ENCODE measurements around the gene BNIP5.

Gene BNIP5

GRCh38 chr6:36302227-36302976 is 34.3 kb downstream of the BNIP5 start:
- peak; percentile 75 for TF ChIP-seq CTCF (IDR thresholded peaks at IDR 0.05; ENCODE audit: extremely low read depth, missing control alignments)
- peak; percentile 85 for DNase-seq (ENCODE audit: low spot score)

- no peak for DNase-seq (ENCODE audit: low spot score)
- TF ChIP-seq CTCF (IDR thresholded peaks at IDR 0.05; ENCODE audit: extremely low read depth, missing control alignments) = no peak
These were observed 34.9 kb downstream of the BNIP5 start for GRCh38 chr6:36301781-36302180.

- no peak for DNase-seq (ENCODE audit: low spot score)
- TF ChIP-seq CTCF (IDR thresholded peaks at IDR 0.05; ENCODE audit: extremely low read depth, missing control alignments) = no peak
These were observed 35.5 kb downstream of the BNIP5 start for GRCh38 chr6:36301085-36301658.

GRCh38 chr6:36298027-36298426 is 38.7 kb downstream of the BNIP5 start:
- no peak for TF ChIP-seq CTCF (IDR thresholded peaks at IDR 0.05; ENCODE audit: extremely low read depth, missing control alignments)
- no peak for DNase-seq (ENCODE audit: low spot score)

- no peak for DNase-seq (ENCODE audit: low spot score)
- TF ChIP-seq CTCF (IDR thresholded peaks at IDR 0.05; ENCODE audit: extremely low read depth, missing control alignments) = no peak
These were observed 39.2 kb downstream of the BNIP5 start for GRCh38 chr6:36297511-36297910.

- no peak for TF ChIP-seq CTCF (IDR thresholded peaks at IDR 0.05; ENCODE audit: extremely low read depth, missing control alignments)
- DNase-seq (ENCODE audit: low spot score) = no peak
These were observed 39.6 kb downstream of the BNIP5 start for GRCh38 chr6:36297051-36297450.

GRCh38 chr6:36296240-36296639 is 40.4 kb downstream of the BNIP5 start:
- DNase-seq (ENCODE audit: low spot score) = no peak
- TF ChIP-seq CTCF (IDR thresholded peaks at IDR 0.05; ENCODE audit: extremely low read depth, missing control alignments) = no peak
